HG02970 (cell line): ENCODE measurements around the gene MEI1.
"Not testable (repeated sequence)": the region's sequence is repeated elsewhere in the genome, so short reads cannot be mapped to it uniquely, and the experiment has no call there.

Experiments used
- ATAC-seq: cut with Tn5 transposase; IDR thresholded peaks from one replicate; pipeline ENCODE4 v1.9.1; 2021; ENCODE audit warnings: mild to moderate bottlenecking, moderate library complexity, moderate number of reproducible peaks; ENCODE audit not compliant: unreplicated experiment, low FRiP score

The MEI1 gene

GRCh38 chr22:41676134-41676533, 23.2 kb upstream of the MEI1 start:
- ATAC-seq = no peak

- ATAC-seq = no peak
Measured at GRCh38 chr22:41681616-41682015, 17.7 kb upstream of the MEI1 start.

GRCh38 chr22:41682033-41682807, 17.1 kb upstream of the MEI1 start:
- ATAC-seq = no peak

DNA sequence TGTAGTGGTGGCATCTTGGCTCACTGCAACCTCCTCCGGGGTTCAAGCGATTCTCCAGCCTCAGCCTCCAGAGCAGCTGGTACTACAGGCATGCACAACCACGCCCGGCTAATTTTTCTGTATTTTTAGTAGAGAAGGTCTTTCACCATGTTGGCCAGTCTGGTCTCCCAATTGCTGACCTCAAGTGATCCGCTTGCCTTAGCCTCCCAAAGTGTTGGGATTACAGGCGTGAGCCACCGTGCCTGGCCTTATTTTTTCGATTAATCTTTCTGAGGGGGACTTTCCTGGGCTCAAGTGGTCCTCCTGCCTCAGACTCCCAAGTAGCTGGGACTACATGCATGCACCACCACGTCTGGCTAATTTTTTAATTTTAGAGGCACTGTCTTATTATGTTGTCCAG, 16.3 kb upstream of the MEI1 start:
- no peak for ATAC-seq

DNA sequence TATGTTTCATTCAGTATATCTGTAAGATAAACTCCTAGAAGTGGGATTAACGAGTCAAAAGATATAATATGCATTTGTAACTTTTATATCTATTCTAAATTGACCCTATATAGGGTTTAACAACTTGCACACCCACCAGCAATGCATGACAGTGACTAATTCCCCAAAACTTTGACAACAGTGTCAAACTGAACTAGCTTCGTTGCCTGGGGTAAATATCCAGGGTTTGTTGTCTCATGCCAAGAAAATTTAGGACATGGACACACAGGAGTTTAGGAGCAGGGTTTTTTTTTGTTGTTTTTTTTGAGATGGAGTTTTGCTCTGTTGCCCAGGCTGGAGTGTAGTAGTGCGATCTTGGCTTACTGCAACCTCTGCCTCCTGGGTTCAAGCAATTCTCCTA, 15.7 kb upstream of the MEI1 start:
- ATAC-seq = no peak

DNA sequence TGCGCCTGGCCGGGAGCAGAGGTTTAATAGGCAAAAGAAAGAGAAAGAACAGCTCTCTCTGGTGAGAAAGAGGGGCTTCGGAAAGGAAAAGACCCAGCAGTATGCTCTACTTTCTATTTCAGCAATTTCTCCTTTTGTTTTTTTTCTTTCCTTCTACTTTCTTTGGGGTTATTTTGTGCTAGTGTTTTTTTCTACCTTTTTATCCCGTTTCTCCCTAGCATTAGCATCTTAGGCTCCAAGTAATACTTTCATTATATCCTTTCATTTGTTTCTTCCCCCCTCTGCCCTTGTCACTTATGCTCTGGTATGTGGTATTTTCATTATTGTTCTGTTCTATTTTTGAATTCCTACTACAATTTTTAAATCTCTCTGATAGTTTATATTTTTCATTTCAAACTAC, 15.1 kb upstream of the MEI1 start:
- no peak for ATAC-seq

DNA sequence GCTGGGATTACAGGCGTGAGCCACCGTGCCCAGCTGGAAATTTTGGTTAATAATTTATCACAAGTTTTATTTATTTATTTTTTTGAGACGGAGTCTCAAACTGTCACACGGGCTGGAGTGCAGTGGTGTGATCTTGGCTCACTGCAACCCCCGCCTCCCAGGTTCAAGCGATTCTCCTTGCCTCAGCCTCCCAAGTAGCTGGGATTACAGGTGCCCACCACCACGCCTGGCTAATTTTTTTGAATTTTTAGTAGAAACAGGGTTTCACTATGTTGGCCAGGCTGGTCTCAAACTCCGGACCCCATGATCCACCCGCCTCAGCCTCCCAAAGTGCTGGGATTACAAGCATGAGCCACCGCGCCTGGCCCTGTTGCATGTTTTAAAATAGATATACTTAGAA, 12.4 kb upstream of the MEI1 start:
- ATAC-seq = not testable (repeated sequence)

GRCh38 chr22:41687901-41688364, 11.4 kb upstream of the MEI1 start:
- ATAC-seq = no peak

DNA sequence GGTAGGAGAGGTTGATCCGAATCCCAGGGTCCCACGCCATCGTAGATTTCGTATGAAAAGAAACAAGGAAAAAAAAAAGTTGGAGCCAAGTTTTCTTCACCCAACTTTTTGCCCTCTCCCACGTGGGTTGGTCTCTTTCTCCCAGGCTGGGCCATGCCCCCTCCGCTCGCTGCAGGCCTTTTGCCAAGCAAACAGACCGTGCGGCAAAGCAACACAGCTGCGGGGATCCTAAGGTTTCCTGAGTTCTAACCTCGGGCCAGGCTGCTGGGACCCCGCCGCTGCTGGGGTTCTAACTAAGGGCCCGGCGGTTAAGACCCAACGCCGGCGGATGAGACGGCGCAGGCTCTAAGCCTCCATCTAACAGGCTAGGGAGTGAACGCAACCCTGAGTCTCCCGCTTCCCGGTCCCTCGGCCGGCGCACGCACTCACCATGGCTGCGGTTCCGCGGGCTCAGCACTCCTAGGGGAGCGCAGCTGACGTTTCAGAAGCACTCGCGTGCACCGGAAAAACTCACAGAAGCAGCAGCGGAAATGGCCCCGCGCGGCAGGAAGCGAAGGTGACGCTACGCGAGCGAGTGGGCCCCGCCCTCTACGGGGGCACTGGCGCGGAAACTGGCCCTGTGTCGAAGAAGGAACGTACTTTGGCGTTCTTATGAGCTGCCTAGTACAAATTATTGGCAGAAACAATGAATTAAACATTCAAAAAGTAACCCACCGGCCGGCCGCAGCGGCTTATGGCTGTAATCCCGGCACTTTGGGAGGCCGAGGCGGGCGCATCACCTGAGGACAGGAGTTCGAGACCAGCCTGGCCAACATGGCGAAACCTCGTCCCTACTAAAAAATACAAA, 10.7 kb upstream of the MEI1 start, which contains the start of gene SNU13:
TSS of gene SNU13 (minus strand) at position 503 of the 847 bp plus-strand sequence. CDS start at position 432, 71 bp downstream.
- peak; percentile 88 for ATAC-seq

GRCh38 chr22:41690476-41690875, 8.8 kb upstream of the MEI1 start:
- ATAC-seq = no peak

GRCh38 chr22:41695211-41695610, 4.1 kb upstream of the MEI1 start:
- no peak for ATAC-seq

GRCh38 chr22:41696703-41697102, 2.6 kb upstream of the MEI1 start:
- peak; percentile 17 for ATAC-seq

DNA sequence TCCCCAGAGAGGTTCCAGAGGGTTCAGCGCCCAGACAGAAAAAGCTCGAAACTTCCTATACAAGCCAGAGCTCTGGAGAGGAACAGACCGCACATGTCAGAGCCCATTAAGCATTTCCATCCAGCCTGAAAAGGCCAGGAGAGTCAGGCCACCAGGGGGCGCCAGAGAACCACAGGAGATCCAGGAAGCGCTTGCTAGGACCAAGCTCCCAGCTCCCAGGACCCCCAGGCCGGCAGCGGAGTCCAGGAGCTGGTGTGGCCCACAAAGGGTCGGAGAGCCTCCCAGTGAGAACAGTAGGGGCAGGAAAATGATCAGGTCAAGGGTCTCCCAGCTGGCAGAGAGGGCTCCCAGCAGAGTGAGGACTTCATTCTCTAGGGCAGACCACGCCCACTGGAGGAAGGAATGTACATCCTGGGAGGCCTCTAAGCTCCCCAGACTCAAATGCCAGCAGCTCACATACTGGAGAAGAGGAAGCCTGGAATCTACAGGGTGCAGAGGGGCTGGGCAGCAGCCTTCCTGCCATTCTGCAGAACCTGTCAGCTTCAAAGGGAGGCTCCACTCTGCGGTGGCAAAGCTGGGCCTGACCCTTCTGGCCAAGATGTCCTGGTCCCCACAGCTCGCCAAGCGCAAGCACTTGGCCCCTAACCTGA, 2.1 kb upstream of the MEI1 start:
- ATAC-seq = peak; percentile 61

DNA sequence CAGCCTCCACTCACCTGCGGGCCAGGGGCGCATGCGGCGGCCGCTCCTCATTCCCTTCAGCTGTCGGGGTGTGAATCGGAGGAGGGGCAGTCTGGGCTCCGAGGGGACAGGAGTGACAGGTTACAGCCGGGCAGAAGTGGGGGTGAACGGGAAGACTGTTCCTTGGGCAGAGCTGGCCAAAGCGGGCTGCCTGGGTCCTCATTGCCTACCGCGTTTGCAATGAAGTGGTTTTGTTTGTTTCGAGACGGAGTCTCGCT, 733 bp downstream of the MEI1 start:
- no peak for ATAC-seq

DNA sequence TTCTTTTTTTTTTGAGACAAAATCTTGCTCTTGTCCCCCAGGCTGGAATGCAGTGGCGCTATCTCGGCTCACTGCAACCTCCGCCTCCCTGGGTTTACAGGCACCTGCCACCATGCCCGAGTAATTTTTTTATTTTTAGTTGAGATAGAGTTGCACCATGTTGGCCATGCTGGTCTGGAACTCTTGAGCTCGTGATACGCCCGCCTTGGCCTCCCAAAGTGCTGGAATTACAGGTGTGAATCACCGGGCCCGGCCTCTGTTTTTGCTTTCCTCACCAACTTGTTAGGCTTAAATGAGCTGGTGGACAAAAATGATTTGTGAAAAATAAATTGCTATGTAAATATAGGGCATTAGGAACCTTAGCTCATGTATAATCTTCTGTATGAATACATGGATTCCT, 3.5 kb downstream of the MEI1 start:
- ATAC-seq = no peak

GRCh38 chr22:41709341-41709740, 10.0 kb downstream of the MEI1 start:
- ATAC-seq = no peak

GRCh38 chr22:41713004-41713403, 13.7 kb downstream of the MEI1 start:
- ATAC-seq = no peak

DNA sequence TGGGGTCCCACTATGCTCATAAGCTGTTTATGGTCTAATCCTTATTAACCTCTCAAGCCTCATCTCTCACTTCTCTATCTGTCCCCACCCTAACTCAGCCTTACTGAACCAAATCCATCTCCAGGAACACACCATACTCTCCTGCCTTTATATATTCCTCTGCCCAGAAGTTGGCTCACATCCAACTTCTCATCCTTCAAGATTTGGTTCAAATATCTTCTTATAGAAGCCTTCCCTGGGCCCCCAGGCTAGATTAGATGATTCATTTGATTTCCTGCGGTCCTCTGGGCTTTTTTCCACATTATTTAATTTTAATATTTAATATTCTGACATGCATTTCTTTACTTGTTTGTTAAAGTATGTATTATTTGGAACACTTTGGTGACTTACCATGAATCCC, 23.2 kb downstream of the MEI1 start:
- no peak for ATAC-seq

- no peak for ATAC-seq
Measured at GRCh38 chr22:41725510-41726110, 26.3 kb downstream of the MEI1 start.

DNA sequence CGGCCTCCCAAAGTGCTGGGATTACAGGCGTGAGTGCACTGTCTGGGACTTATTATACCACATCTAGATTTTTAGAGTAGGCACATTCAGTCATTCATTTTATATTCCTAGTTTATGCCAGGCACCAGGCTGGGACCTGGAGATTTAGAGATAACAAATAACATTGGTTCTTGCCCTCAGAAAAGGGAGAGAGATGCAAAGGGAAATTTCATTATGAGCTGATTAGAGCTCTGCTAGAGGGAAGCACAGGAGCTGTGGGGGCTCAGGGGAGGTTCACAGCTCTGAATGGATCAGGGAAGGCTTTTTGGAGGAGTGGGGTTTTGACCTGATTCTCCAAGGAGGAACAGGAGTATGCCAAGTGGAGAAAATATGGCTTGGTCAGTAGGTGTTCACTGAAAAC, 32.3 kb downstream of the MEI1 start:
- ATAC-seq = no peak
